Epithelial cell of esophagus (primary cell): Measurements from ENCODE around the gene DCUN1D3.

ENCODE experiments used
- DNase-seq: peaks from one replicate; pipeline ENCODE4 v3.0.0; 2010; ENCODE audit warnings: low read depth
- H3K4me3 ChIP-seq: 2 replicates; pipeline ENCODE4 v1.5.1; 2011; ENCODE audit warnings: mild to moderate bottlenecking, low read length, control low read depth
- TF ChIP-seq, protein P1 (sequence below): IDR thresholded peaks from 2 replicates; pipeline ENCODE4 v1.5.1; 2011; ENCODE audit warnings: low read depth, mild to moderate bottlenecking, low read length, control low read depth, inconsistent platforms; ENCODE audit not compliant: insufficient read depth; ENCODE audit errors: missing control alignments

The DCUN1D3 gene

DNA sequence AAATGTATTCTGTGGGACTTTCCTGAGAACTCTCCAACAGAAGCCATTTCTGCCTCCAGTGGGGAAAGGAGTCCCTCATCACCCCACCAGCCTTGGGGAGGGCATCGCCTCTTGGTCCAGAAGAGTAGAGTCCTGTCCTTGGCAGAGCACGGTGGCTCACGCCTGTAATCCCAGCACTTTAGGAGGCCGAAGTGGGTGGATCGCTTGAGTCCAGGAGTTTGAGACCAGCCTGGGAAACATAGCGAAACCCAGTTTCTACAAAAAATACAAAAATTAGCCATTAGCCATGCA is 41.4 kb upstream of the DCUN1D3 start:
- TF ChIP-seq, protein P1, sequence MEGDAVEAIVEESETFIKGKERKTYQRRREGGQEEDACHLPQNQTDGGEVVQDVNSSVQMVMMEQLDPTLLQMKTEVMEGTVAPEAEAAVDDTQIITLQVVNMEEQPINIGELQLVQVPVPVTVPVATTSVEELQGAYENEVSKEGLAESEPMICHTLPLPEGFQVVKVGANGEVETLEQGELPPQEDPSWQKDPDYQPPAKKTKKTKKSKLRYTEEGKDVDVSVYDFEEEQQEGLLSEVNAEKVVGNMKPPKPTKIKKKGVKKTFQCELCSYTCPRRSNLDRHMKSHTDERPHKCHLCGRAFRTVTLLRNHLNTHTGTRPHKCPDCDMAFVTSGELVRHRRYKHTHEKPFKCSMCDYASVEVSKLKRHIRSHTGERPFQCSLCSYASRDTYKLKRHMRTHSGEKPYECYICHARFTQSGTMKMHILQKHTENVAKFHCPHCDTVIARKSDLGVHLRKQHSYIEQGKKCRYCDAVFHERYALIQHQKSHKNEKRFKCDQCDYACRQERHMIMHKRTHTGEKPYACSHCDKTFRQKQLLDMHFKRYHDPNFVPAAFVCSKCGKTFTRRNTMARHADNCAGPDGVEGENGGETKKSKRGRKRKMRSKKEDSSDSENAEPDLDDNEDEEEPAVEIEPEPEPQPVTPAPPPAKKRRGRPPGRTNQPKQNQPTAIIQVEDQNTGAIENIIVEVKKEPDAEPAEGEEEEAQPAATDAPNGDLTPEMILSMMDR, result no peak
- no peak overlapping the region for H3K4me3 ChIP-seq
- DNase-seq, result no peak

DNA sequence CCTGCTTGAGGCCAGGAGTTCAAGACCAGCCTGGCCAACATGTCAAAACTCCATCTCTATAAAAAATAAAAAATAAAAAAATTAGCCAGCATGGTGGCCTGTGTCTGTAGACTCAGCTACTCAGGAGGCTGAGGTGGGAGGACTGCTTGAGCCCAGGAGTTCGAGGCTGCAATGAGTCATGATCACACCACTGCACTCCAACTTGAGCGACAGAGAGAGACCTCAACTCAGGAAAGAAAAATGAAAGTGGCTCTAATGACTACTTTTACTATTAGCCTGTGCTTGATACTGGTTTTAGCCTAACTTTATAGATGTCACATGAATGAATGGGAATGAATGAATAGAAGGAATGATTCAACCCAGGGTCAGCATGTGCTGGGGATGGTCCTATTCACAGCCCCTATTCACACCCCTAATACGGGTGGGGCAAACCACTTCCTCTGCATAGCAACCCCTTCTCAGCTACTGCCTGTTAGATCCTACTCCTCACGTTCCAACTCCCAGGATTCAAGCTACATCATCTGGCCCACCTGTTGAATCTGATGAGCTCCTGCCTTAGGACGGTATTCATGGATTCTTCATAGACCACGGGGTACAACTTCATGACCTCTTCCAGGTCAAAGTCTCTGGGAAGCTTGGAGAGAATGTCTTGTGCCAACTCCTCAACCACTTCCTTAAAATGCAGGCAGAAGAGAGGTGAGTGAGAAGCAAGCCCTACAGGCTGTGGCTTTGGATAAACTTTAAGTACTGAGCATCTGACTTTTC is 40.9 kb upstream of the DCUN1D3 start:
- H3K4me3 ChIP-seq, result no peak overlapping the region
- DNase-seq, result no peak
- TF ChIP-seq, protein P1, result no peak

DNA sequence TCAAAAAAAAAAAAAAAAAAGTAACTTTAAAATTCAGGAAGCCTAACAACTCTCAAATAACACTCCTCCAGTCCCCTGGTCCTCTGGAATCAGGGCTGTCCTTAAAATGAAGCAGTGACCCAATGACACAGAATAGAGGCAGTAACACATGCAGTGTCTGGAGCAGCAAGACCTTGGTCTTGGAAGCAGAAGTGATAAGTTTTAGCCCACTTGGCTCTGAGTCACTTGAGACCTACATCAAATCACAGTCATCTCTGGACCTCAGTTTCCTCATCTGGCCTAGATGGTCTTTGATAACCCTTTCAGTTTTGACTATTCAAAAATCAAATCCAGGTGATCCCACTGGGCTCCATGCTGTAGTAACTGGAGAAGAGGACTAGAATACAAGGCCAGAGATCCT is 39.5 kb upstream of the DCUN1D3 start:
- DNase-seq, result no peak
- H3K4me3 ChIP-seq, result no peak overlapping the region
- TF ChIP-seq, protein P1, result no peak

DNA sequence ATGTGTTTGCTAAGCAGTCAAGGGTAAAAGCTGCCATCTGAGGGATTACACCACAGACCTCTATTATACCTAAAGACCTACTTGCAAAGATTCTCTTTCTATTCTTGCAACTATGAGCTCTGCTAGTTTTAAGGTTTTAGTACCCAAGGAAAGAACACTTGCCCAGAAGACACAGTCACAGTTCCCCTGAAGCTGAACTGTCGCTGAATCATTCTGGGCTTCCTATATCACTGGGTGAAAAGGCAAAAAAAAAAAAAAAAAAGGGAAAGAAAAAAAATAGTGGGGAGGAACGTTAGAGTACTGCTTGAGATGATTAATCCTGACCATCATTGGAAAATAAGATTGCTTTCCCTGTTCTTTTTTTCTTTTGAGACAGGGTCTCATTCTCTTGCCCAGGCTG is 38.3 kb upstream of the DCUN1D3 start:
- H3K4me3 ChIP-seq, result no peak overlapping the region
- DNase-seq, result peak; percentile 32
- TF ChIP-seq, protein P1, result no peak

DNA sequence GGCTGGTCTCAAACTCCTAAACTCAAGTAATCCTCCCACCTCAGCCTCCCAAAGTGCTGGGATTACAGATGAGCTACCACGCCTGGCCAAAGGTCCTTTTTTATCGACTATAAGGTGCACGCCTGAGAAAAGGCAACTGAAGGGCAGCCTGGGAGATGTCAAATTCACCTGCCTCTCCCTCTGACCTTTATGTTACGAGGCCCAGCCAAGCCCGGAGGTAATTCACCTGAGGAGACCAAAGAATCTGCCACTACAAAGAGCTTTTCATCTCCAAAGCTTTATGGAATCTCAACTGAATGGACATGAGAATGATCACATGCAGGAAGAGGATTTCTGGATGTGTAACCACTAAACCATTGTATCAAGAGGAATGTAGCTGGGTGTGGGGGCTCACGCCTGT is 37.6 kb upstream of the DCUN1D3 start:
- TF ChIP-seq, protein P1, result no peak
- no peak for DNase-seq
- no peak overlapping the region for H3K4me3 ChIP-seq

DNA sequence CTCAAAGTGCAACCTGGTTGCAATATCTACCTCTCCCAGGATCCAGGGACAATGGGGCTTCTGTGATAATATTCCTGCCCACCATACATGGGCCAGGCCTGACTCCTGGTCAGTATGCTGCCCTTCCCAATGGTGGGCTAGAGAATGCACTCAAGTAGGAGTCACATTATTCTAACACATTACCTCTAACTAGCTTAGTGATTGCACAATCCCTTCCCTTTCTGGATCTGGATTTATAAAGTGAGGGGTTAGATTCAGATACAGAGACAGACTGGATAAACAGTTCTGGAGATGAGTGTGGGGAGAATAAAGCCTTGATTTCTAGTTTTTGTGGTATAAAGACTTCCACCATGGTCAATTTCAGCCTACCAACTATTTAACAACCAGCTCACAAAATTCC is 33.4 kb upstream of the DCUN1D3 start:
- no peak for DNase-seq
- TF ChIP-seq, protein P1, result no peak
- H3K4me3 ChIP-seq, result no peak overlapping the region

DNA sequence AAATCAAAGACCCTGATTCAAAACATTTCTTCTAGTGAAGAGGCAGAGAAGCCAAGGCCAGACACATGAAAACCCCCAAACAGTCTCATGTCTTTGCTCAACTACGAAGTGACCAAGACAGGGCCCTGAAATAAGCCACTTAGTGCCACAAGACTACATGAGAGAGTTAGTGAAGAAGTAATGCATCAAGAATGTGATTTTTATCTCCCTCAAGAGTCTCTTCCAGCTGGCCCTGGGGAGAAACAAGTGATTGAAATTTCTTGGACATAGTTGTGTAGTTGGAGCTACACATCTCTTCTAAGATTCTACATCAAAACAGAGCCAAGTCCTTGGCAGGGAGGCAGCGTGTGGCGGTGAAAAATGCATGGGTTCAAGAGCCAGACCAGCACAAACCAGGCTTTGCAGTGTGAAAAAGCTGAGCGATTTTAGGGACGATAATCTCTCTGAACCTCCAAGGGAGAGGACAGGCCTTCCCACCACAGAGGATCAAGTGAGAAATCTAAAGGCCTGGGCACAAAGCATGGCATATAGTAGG is 31.0 kb upstream of the DCUN1D3 start:
- no peak overlapping the region for H3K4me3 ChIP-seq
- no peak for DNase-seq
- TF ChIP-seq, protein P1, result no peak
